Activated CD8-positive, alpha-beta T cell treated with anti-CD3 and anti-CD28 coated beads for 36 hours (primary cell): Measurements from ENCODE around the gene CAV3. TPM values are rescaled to one million over a fixed set of nuclear protein-coding genes. Genes with fewer than 3 reads are reported as not detected.
"Not testable (repeated sequence)": the region's sequence is repeated elsewhere in the genome, so short reads cannot be mapped to it uniquely, and the experiment has no call there.

Experiments
- ATAC-seq: fragments of 200-7000 bp; cut with Tn5 transposase; one replicate; pipeline ENCODE4 v1.10.0; 2021; ENCODE audit warnings: mild to moderate bottlenecking, moderate library complexity
- CTCF ChIA-PET: fragments of 350-600 bp; sonication (Branson Sonifier 250); formaldehyde crosslinking; loops from one replicate; lab custom pipeline; 2021; ENCODE audit warnings: antibody characterized with exemption; lab: Charles Lee
- POLR2A ChIA-PET: fragments of 350-600 bp; sonication (Branson Sonifier 250); formaldehyde crosslinking; loops from one replicate; lab custom pipeline; 2021; ENCODE audit warnings: antibody characterized with exemption; lab: Charles Lee
- DNase-seq: peaks from one replicate; pipeline ENCODE4 v3.0.0-alpha.2; 2020
- H3K27ac Mint-ChIP-seq: one replicate; pipeline ENCODE4 v1.8.0; 2021; ENCODE audit warnings: mild to moderate bottlenecking, mixed read lengths
- H3K27me3 Mint-ChIP-seq: one replicate; pipeline ENCODE4 v1.8.0; 2021; ENCODE audit warnings: mixed read lengths
- H3K36me3 Mint-ChIP-seq: one replicate; pipeline ENCODE4 v1.8.0; 2021; ENCODE audit warnings: low read depth, mixed read lengths
- H3K4me1 Mint-ChIP-seq: one replicate; pipeline ENCODE4 v1.8.0; 2021; ENCODE audit warnings: low read depth, mixed read lengths
- H3K4me3 Mint-ChIP-seq: one replicate; pipeline ENCODE4 v1.8.0; 2021; ENCODE audit warnings: mild to moderate bottlenecking, moderate library complexity, mixed read lengths
- H3K9me3 Mint-ChIP-seq: one replicate; pipeline ENCODE4 v1.8.0; 2021; ENCODE audit warnings: mixed read lengths
- intact Hi-C: fragments of 100-400 bp; cut with micrococcal nuclease; formaldehyde crosslinking; loops from one replicate; pipeline ENCODE4 v1.10.0; 2022
- total RNA-seq, 2 experiments: library from RNA; stranded (reverse); gene quantifications; one replicate each; pipeline ENCODE4 v1.2.3, GENCODE V29; 2021
- TF ChIP-seq, protein P1 (sequence below): fragments of 200-600 bp; IDR thresholded peaks from one replicate; pipeline ENCODE4 v1.8.0; 2022; ENCODE audit warnings: antibody characterized with exemption, mild to moderate bottlenecking

Gene CAV3
- total RNA-seq, 2 experiments from 2014 or later: not detected

DNA sequence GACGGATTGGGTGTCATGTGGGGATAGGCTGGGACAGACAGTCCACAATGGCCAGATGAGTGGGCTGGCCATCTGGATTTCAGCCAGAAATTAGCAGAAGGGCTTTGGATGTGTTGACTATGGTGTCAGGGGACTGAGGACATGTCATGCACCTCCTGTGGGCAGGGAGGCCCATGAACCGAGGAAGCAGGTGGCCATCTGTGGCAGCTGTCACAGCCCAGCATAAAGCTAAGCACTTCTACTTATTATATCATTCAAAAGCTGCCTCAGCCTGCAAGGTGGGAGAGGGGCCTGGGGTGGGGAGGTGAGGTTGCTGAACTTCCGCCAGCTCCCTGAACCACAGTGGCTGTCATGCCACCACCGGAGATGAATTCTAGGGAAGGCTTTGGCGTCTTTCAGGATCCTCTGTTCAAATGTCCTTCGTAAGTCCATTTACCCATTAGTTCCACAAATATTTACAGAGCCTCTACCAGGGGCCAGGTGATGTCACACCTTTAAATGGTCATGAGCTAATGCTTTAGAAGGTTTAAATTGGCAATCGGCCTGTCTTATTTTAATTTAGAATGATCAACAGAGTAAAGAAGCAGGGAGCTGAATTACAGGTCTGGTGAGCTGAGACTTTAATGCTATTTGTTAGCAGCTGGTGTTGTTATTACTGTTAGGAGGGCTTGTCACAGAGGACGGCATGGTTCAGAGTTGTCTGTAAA lies 23.6 kb upstream of the CAV3 start:
- Mint-ChIP-seq H3K4me3 (no peak overlapping the region), H3K36me3 (no peaks in the 10 kb centered on the region), H3K27me3 (no peaks in the 10 kb centered on the region), H3K4me1 (no peaks in the 10 kb centered on the region), H3K27ac (no peak overlapping the region), H3K9me3 (peaks cover 5% of the 10 kb centered on the region)
- ChIA-PET POLR2A (no interaction called here), CTCF (no interaction called here)
- no peak for ATAC-seq
- intact Hi-C loops: no loop called here
- TF ChIP-seq, protein P1, sequence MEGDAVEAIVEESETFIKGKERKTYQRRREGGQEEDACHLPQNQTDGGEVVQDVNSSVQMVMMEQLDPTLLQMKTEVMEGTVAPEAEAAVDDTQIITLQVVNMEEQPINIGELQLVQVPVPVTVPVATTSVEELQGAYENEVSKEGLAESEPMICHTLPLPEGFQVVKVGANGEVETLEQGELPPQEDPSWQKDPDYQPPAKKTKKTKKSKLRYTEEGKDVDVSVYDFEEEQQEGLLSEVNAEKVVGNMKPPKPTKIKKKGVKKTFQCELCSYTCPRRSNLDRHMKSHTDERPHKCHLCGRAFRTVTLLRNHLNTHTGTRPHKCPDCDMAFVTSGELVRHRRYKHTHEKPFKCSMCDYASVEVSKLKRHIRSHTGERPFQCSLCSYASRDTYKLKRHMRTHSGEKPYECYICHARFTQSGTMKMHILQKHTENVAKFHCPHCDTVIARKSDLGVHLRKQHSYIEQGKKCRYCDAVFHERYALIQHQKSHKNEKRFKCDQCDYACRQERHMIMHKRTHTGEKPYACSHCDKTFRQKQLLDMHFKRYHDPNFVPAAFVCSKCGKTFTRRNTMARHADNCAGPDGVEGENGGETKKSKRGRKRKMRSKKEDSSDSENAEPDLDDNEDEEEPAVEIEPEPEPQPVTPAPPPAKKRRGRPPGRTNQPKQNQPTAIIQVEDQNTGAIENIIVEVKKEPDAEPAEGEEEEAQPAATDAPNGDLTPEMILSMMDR: no peak
- DNase-seq: no peak

DNA sequence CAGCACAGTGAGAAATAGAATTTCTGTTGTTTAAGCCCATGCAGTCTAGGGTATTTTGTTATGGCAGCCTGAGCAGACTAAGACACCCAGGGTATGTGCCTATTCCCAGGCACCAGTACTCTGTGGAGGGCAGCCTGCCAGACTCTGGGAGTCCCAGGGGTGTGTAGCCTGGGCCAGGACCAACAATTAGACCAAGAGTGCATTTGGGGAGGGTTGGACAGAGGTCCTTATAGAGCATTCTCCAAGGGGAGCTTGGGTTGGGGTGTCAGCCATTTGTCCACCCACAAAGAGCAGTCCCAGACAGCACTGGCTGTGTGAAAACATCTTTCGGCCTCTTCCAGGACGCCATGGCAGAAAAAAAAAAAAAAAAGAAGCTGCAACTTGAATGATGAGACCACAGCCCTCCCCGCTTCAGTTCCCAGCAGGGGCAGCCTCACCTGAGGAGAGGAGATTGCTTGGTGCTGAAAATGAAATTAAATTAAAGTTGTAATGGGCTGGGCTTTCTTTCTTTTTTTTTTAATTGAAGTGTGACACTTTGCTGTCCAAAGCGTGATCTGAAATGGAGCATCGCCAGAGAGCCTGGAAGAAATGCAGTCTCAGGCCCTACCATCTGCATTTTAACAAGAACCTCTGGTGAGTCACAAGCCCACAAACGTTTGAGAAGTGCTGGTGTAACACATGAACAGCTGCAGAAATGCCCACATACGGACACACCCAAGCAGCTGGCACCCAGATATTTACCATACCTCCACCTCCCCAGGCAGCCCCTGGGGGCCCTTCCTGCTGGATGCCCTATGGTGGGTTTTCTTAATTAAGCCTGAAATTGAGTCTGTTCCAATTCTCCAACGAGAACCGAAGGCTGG lies 21.3 kb upstream of the CAV3 start:
- H3K4me1 Mint-ChIP-seq: no peaks in the 10 kb centered on the region
- no peak overlapping the region for H3K27ac Mint-ChIP-seq
- POLR2A ChIA-PET: no interaction called here
- ATAC-seq (no peak), DNase-seq (no peak)
- TF ChIP-seq, protein P1: no peak
- no peaks in the 10 kb centered on the region for H3K9me3 Mint-ChIP-seq
- no peaks in the 10 kb centered on the region for H3K36me3 Mint-ChIP-seq
- CTCF ChIA-PET: interaction anchor here (0.9 to 1.3 kb wide), 2 partner anchors 8 to 28 kb away, joined by 3 read pairs; no protein-coding TSS in a partner anchor
- no peak overlapping the region for H3K4me3 Mint-ChIP-seq
- intact Hi-C loops: no loop called here
- peaks cover 3% of the 10 kb centered on the region for H3K27me3 Mint-ChIP-seq

DNA sequence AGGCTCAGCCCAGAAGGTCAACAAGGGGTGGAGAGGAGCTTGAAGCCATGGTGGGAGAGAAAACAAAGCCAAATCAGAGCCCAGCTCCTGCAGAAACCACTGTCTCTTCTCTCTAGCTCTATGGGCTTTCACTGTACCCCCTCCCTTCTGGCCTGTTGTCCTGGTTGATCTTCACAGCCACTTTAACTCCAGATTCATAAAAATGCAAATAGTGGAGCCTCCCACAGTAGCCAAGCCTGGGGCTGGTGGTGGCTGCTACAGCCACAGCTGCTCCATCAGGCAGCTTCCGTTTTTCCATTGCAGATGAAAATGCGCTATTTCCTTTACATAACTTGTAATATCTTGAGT lies 20.7 kb upstream of the CAV3 start:
- ChIA-PET POLR2A (no interaction called here), CTCF (interaction anchor here (0.9 to 1.3 kb wide), 2 partner anchors 9 to 27 kb away, joined by 3 read pairs; no protein-coding TSS in a partner anchor)
- H3K9me3 Mint-ChIP-seq: no peaks in the 10 kb centered on the region
- H3K36me3 Mint-ChIP-seq: no peaks in the 10 kb centered on the region
- H3K27me3 Mint-ChIP-seq: peaks cover 3% of the 10 kb centered on the region
- TF ChIP-seq, protein P1: no peak
- no peak for ATAC-seq
- DNase-seq: no peak
- intact Hi-C loops: no loop called here
- no peaks in the 10 kb centered on the region for H3K4me1 Mint-ChIP-seq
- H3K27ac Mint-ChIP-seq: no peak overlapping the region
- H3K4me3 Mint-ChIP-seq: no peak overlapping the region

DNA sequence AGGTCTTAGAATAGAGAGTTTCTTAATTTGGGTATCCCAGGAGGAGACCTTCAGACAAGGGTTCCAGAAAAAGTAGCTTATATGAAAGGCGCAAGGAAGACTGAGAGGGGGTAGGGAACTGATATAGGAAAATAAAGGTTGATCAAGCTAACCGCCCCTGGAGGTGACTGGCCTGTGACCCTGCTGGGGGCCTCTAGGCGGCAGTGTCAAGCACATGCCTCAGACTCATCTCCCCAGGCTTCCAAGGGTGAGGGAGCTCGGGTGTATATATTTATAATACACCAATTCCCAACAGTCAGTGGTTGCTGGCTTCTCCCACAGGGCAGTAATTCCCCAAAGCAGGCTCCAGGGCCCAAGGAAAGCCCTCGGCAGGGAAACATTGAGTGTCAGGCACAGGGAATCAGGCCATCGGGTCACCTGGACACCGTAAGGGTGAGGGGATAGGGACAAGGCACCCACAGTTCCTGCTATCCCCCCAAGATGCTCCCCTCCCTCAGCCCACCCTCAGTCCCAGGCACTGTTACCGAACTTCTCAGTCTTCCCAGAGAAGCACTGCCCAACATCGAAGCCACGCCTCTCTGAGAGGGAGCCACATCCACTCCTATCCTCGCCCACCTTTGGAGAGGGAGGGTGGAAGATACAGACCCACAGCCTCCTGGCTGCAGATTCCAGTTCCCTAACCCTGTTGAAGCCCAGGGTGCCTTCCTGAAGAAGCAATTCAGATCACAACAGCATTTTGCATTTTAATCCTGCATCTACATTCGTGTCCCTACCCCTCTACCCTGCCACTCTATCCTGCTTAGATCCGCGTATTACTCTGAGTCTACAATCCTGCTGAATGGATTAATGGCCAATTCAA lies 19.5 kb upstream of the CAV3 start:
- H3K27me3 Mint-ChIP-seq: peaks cover 3% of the 10 kb centered on the region
- H3K36me3 Mint-ChIP-seq: no peaks in the 10 kb centered on the region
- DNase-seq (peak; percentile 10), ATAC-seq (no peak)
- H3K9me3 Mint-ChIP-seq: peaks cover 1% of the 10 kb centered on the region
- H3K4me1 Mint-ChIP-seq: no peaks in the 10 kb centered on the region
- TF ChIP-seq, protein P1: peak; percentile 23
- no peak overlapping the region for H3K4me3 Mint-ChIP-seq
- POLR2A ChIA-PET: no interaction called here
- CTCF ChIA-PET: no interaction called here
- intact Hi-C loops: no loop called here
- H3K27ac Mint-ChIP-seq: no peak overlapping the region

DNA sequence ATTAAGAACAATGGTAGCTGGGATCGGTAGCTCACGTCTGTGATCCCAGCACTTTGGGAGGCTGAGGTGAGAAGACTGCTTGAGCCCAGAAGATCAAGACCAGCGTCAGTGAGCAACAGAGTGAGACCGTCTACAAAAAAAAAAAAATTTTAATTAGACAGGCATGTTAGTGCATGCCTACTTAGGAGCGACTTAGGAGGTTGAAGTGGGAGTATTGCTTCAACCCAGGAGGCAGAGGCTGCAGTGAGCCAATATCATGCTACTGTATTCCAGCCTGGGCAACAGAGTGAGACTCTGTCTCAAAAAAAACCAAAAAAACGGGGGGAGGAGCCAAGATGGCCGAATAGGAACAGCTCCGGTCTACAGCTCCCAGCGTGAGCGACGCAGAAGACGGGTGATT lies 17.8 kb upstream of the CAV3 start:
- H3K36me3 Mint-ChIP-seq, H3K4me3 Mint-ChIP-seq, H3K9me3 Mint-ChIP-seq, DNase-seq, intact Hi-C loops, CTCF ChIA-PET, H3K4me1 Mint-ChIP-seq, H3K27ac Mint-ChIP-seq, ATAC-seq, POLR2A ChIA-PET, H3K27me3 Mint-ChIP-seq: not testable (repeated sequence)
